Mesodermal cell (in vitro differentiated cells): ENCODE results near the gene CA6. TPM values are rescaled to one million over a fixed set of nuclear protein-coding genes. Genes with fewer than 3 reads are reported as not detected.
"Not testable (repeated sequence)": the region's sequence is repeated elsewhere in the genome, so short reads cannot be mapped to it uniquely, and the experiment has no call there.

Experiments
- H3K27ac ChIP-seq: 2 replicates; pipeline ENCODE4 v1.7.0; 2013; ENCODE audit warnings: mild to moderate bottlenecking, low read depth, low read length, moderate library complexity; ENCODE audit not compliant: severe bottlenecking
- H3K36me3 ChIP-seq: 2 replicates; pipeline ENCODE4 v1.7.1; 2013; ENCODE audit warnings: mild to moderate bottlenecking, low read length, moderate library complexity; ENCODE audit not compliant: control insufficient read depth, insufficient read depth
- H3K4me1 ChIP-seq: one replicate; pipeline ENCODE4 v1.7.1; 2013; ENCODE audit warnings: mild to moderate bottlenecking, low read length; ENCODE audit not compliant: insufficient read depth, control insufficient read depth, poor library complexity, severe bottlenecking
- H3K4me3 ChIP-seq: 2 replicates; pipeline ENCODE4 v1.7.0; 2013; ENCODE audit warnings: low read length, control low read depth, mild to moderate bottlenecking; ENCODE audit not compliant: insufficient read depth, poor library complexity, severe bottlenecking; ENCODE audit errors: extremely low read depth
- H3K9me3 ChIP-seq: 2 replicates; pipeline ENCODE4 v1.7.1; 2013; ENCODE audit warnings: mild to moderate bottlenecking, low read length, moderate library complexity; ENCODE audit not compliant: control insufficient read depth
- WGBS, 2 experiments: methylation state at CpG; one replicate each; pipeline ENCODE4 v1.1.5; 2013; ENCODE audit warnings: missing lambda C conversion rate in 2 of 2; ENCODE audit not compliant: insufficient coverage in 2 of 2; 5-methylcytosine and 5-hydroxymethylcytosine counted together
- polyA plus RNA-seq, 2 experiments: library from polyadenylated mRNA; stranded (reverse); fragments of 50-300 nt; gene quantifications; one replicate each; pipeline ENCODE4 v1.2.3, GENCODE V29; 2013

CA6 gene
- not detected for polyA plus RNA-seq (2013, experiment 1 of 2)
- not detected for polyA plus RNA-seq (2013, experiment 2 of 2)

GRCh38 chr1:8945568-8945967 lies at the start of gene CA6:
TSS of gene CA6 (plus strand) at chr1:8945868. CDS start at chr1:8945887, 19 bp downstream.
- WGBS, 2 experiments = 96 to 100% methylated on average over 8 of the region's 8 CpGs
- H3K27ac ChIP-seq = no peak within 1 kb of the TSS
- no peaks in the 10 kb centered on the region for H3K36me3 ChIP-seq
- H3K4me1 ChIP-seq = peaks cover 40% of the 10 kb centered on the region
- no peak within 1 kb of the TSS for H3K4me3 ChIP-seq
- no peaks in the 10 kb centered on the region for H3K9me3 ChIP-seq

GRCh38 chr1:8896775-8897174 lies 48.9 kb upstream of the CA6 start:
- not testable (repeated sequence) for H3K9me3 ChIP-seq, H3K27ac ChIP-seq, H3K4me1 ChIP-seq, H3K36me3 ChIP-seq, H3K4me3 ChIP-seq
- 76 to 89% methylated on average over 3 of the region's 3 CpGs for WGBS, 2 experiments

GRCh38 chr1:8897505-8897904 lies 48.2 kb upstream of the CA6 start:
- no CpG with 5 or more reads among the region's 4 CpGs for WGBS, 2 experiments
- H3K4me1 ChIP-seq, H3K27ac ChIP-seq, H3K4me3 ChIP-seq, H3K9me3 ChIP-seq, H3K36me3 ChIP-seq: not testable (repeated sequence)

GRCh38 chr1:8898418-8898817 lies 47.2 kb upstream of the CA6 start:
- not testable (repeated sequence) for H3K9me3 ChIP-seq, H3K36me3 ChIP-seq, H3K4me3 ChIP-seq, H3K4me1 ChIP-seq, H3K27ac ChIP-seq
- WGBS, 2 experiments = 96 to 99% methylated on average over 4 of the region's 5 CpGs

- H3K36me3 ChIP-seq = no peaks in the 10 kb centered on the region
- H3K4me3 ChIP-seq = no peak overlapping the region
- peaks cover 4% of the 10 kb centered on the region for H3K4me1 ChIP-seq
- H3K9me3 ChIP-seq = no peaks in the 10 kb centered on the region
- H3K27ac ChIP-seq = no peak overlapping the region
- 92 to 97% methylated on average over 6 of the region's 7 CpGs for WGBS, 2 experiments
Measured at GRCh38 chr1:8899046-8899445, 46.6 kb upstream of the CA6 start.

- peaks cover 13% of the 10 kb centered on the region for H3K4me1 ChIP-seq
- not testable (repeated sequence) for H3K4me3 ChIP-seq, H3K9me3 ChIP-seq, H3K36me3 ChIP-seq, H3K27ac ChIP-seq
- WGBS, 2 experiments = 93 to 94% methylated on average over 3 to 4 of the region's 4 CpGs
Measured at GRCh38 chr1:8900684-8901083, 45.0 kb upstream of the CA6 start.

- Histone ChIP-seq H3K36me3 (no peaks in the 10 kb centered on the region), H3K9me3 (no peaks in the 10 kb centered on the region), H3K4me3 (no peak overlapping the region), H3K27ac (no peak overlapping the region), H3K4me1 (peaks cover 15% of the 10 kb centered on the region)
- 96 to 100% methylated on average over 2 to 4 of the region's 5 CpGs for WGBS, 2 experiments
Measured at GRCh38 chr1:8902765-8903164, 42.9 kb upstream of the CA6 start.

- WGBS, 2 experiments = no CpG with 5 or more reads among the region's 6 CpGs
- H3K36me3 ChIP-seq = no peaks in the 10 kb centered on the region
- H3K4me3 ChIP-seq = no peak overlapping the region
- H3K27ac ChIP-seq = peak overlapping the region; percentile 62
- peaks cover 21% of the 10 kb centered on the region for H3K4me1 ChIP-seq
- no peaks in the 10 kb centered on the region for H3K9me3 ChIP-seq
Measured at GRCh38 chr1:8903410-8903809, 42.3 kb upstream of the CA6 start.

- Histone ChIP-seq H3K4me1 (peaks cover 23% of the 10 kb centered on the region), H3K27ac (peak overlapping the region; percentile 62), H3K4me3 (no peak overlapping the region), H3K9me3 (no peaks in the 10 kb centered on the region), H3K36me3 (no peaks in the 10 kb centered on the region)
- 83 to 100% methylated on average over 2 to 4 of the region's 6 CpGs for WGBS, 2 experiments
Measured at GRCh38 chr1:8903908-8904650, 41.6 kb upstream of the CA6 start.

GRCh38 chr1:8905582-8906191 lies 40.0 kb upstream of the CA6 start:
- Histone ChIP-seq H3K27ac (peak overlapping the region; percentile 10), H3K4me3 (no peak overlapping the region), H3K4me1 (peaks cover 23% of the 10 kb centered on the region), H3K36me3 (no peaks in the 10 kb centered on the region), H3K9me3 (no peaks in the 10 kb centered on the region)
- 91 to 99% methylated on average over 6 to 8 of the region's 9 CpGs for WGBS, 2 experiments
